Prostate gland (tissue), 2 donors: Measurements from ENCODE around the gene TEC.

ENCODE experiments used
- CTCF ChIP-seq, 4 experiments: fragments of 200-600 bp in 2 of 4; fragments of 450-650 bp in 2 of 4; sonication (generic) in 2 of 4; IDR thresholded peaks; 1 replicate in 3 of 4; 2 replicates in 1 of 4; pipeline ENCODE4 v1.5.1; 2016 to 2019; ENCODE audit warnings: antibody characterized with exemption in 4 of 4, mild to moderate bottlenecking in 2 of 4, moderate library complexity in 2 of 4
- POLR2AphosphoS5 ChIP-seq: sonication (generic); formaldehyde crosslinking; IDR thresholded peaks from one replicate; pipeline ENCODE4 v1.6.1; 2017; ENCODE audit warnings: antibody characterized with exemption

- TF ChIP-seq CTCF (IDR thresholded peaks at IDR 0.05) = no peak
- TF ChIP-seq POLR2AphosphoS5 = no peak
These were observed 117.4 kb downstream of the TEC start for GRCh38 chr4:48152259-48152658.
